A673 (cell line): ENCODE data around the gene HES5. TPM values are rescaled to one million over a fixed set of nuclear protein-coding genes. Genes with fewer than 3 reads are reported as not detected.

Experiments used
- BruUV-seq: library from RNA; stranded (reverse); fragments of 400-500 nt; replicated peaks from 2 replicates; lab custom pipeline; 2021; lab: Mats Ljungman, UMichigan
- CTCF ChIA-PET: fragments of 300-600 bp; sonication (Branson Sonifier 250); formaldehyde crosslinking; loops from one replicate; lab custom pipeline; 2022; ENCODE audit warnings: antibody characterized with exemption; lab: Charles Lee
- POLR2A ChIA-PET: fragments of 300-600 bp; sonication (Branson Sonifier 250); formaldehyde crosslinking; loops from one replicate; lab custom pipeline; 2022; ENCODE audit warnings: antibody characterized with exemption; ENCODE audit not compliant: low non-redundant PET; lab: Charles Lee
- DNase-seq: peaks from one replicate; pipeline ENCODE4 v3.0.0-alpha.2; 2015; ENCODE audit warnings: low spot score
- H3K27ac ChIP-seq: fragments of 200-600 bp; sonication (generic); 2 replicates; pipeline ENCODE4 v1.5.1; 2016; ENCODE audit warnings: mixed run types, low read depth, mild to moderate bottlenecking, mixed read lengths, antibody characterized with exemption, low read length; ENCODE audit not compliant: poor library complexity, severe bottlenecking
- H3K27me3 ChIP-seq: fragments of 200-600 bp; sonication (generic); replicated peaks from 2 replicates; pipeline ENCODE4 v1.6.1; 2017; ENCODE audit warnings: mixed run types, low read depth, mild to moderate bottlenecking, mixed read lengths, antibody characterized with exemption, low read length; ENCODE audit not compliant: insufficient read depth, poor library complexity
- H3K36me3 ChIP-seq: fragments of 200-600 bp; sonication (generic); 2 replicates; pipeline ENCODE4 v1.6.1; 2016; ENCODE audit warnings: mixed run types, mild to moderate bottlenecking, mixed read lengths, antibody characterized with exemption, low read length; ENCODE audit not compliant: insufficient read depth, poor library complexity, severe bottlenecking
- H3K4me1 ChIP-seq: fragments of 200-600 bp; sonication (generic); 2 replicates; pipeline ENCODE4 v1.6.1; 2017; ENCODE audit warnings: mixed run types, mild to moderate bottlenecking, mixed read lengths, antibody characterized with exemption, low read length; ENCODE audit not compliant: insufficient read depth, poor library complexity, severe bottlenecking
- H3K4me3 ChIP-seq: fragments of 200-600 bp; sonication (generic); 2 replicates; pipeline ENCODE4 v1.5.1; 2016; ENCODE audit warnings: low read depth, mixed run types, mild to moderate bottlenecking, mixed read lengths, low read length; ENCODE audit not compliant: poor library complexity, severe bottlenecking
- H3K9me3 ChIP-seq: fragments of 200-600 bp; sonication (generic); 2 replicates; pipeline ENCODE4 v1.6.1; 2016; ENCODE audit warnings: mixed run types, low read depth, mild to moderate bottlenecking, mixed read lengths, antibody characterized with exemption, low read length; ENCODE audit not compliant: poor library complexity, severe bottlenecking
- EZH2 ChIP-seq: fragments of 200-600 bp; sonication (generic); IDR thresholded peaks from 2 replicates; pipeline ENCODE4 v1.6.1; 2017; ENCODE audit warnings: borderline replicate concordance, low read depth, mild to moderate bottlenecking, mixed read lengths, antibody characterized with exemption, low read length; ENCODE audit not compliant: poor library complexity, severe bottlenecking
- intact Hi-C: fragments of 100-400 bp; cut with micrococcal nuclease; formaldehyde crosslinking; loops from one replicate; pipeline ENCODE4 v1.10.0; 2022; ENCODE audit not compliant: unreplicated experiment
- total RNA-seq: library from RNA; stranded (reverse); gene quantifications from 2 replicates; pipeline ENCODE4 v1.2.3, GENCODE V29; 2021
- TF ChIP-seq, protein P1 (sequence below): fragments of 300-800, 200-600 bp; sonication (generic); conservative IDR thresholded peaks from 2 replicates; pipeline ENCODE4 v1.5.1; 2017; ENCODE audit warnings: low read depth, mild to moderate bottlenecking, antibody characterized with exemption, low read length, moderate library complexity, mixed read lengths

HES5 gene
- total RNA-seq, 1 experiment from 2014 or later: not detected

DNA sequence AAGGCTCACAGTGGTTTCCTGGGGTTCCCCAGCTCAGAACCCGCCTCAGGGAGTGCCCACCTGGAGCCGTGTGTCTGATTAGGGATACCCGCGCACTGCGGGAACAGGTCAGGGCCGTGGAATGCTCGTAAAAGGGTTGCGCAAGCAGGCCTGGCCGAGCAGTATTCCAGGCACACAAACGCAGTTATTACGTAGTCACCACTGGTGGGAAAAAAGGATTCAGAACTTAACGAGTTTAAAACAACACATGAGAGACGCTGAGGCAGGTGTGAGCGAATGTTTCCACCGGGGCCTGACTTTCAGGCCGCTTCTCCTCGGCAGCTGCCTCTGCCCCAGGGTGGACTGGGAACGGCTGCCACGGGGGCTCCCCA is 35.8 kb downstream of the HES5 start:
- Histone ChIP-seq H3K9me3 (no peaks in the 10 kb centered on the region), H3K27ac (no peak overlapping the region), H3K4me3 (no peak overlapping the region), H3K4me1 (no peaks in the 10 kb centered on the region), H3K27me3 (no peaks in the 10 kb centered on the region), H3K36me3 (no peaks in the 10 kb centered on the region)
- no peak for TF ChIP-seq EZH2
- TF ChIP-seq, protein P1, sequence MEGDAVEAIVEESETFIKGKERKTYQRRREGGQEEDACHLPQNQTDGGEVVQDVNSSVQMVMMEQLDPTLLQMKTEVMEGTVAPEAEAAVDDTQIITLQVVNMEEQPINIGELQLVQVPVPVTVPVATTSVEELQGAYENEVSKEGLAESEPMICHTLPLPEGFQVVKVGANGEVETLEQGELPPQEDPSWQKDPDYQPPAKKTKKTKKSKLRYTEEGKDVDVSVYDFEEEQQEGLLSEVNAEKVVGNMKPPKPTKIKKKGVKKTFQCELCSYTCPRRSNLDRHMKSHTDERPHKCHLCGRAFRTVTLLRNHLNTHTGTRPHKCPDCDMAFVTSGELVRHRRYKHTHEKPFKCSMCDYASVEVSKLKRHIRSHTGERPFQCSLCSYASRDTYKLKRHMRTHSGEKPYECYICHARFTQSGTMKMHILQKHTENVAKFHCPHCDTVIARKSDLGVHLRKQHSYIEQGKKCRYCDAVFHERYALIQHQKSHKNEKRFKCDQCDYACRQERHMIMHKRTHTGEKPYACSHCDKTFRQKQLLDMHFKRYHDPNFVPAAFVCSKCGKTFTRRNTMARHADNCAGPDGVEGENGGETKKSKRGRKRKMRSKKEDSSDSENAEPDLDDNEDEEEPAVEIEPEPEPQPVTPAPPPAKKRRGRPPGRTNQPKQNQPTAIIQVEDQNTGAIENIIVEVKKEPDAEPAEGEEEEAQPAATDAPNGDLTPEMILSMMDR: no peak
- CTCF ChIA-PET: no interaction called here
- POLR2A ChIA-PET: no interaction called here
- BruUV-seq: no TSS peak
- intact Hi-C loops: no loop called here
- DNase-seq: no peak

DNA sequence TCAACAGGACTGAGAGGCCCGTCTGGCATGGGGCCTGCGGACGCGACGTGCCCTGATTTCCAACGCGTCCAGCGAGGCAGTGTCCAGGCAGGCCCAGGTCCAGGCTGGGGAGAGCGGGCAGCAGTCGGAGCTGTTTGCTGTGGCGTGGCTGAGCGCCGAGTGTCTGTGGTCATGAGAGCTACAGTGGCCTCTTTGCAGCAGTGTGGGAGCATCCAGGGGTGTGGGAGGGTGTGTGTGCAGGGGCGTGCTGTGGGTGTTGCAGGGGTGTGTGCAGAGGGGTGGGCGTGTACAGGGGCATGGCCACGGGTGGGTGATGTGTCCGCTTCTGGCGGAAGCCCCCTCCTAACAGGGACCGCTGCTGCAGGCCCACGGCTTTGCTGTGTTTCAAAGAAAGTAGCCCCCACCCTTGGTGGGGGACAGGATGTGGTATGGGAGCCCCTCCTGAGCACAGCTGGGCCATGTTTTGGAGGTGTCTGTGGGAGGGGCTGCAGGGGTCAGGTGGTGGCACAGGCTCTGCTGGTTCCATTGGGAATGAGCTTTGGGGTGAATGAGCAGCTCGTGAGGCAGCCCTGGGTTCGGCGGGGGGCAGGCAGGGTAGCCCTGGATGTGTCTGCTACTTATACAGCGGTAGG is 36.3 kb downstream of the HES5 start:
- no peak for DNase-seq
- CTCF ChIA-PET: no interaction called here
- BruUV-seq: no TSS peak
- Histone ChIP-seq H3K4me1 (no peaks in the 10 kb centered on the region), H3K27ac (no peak overlapping the region), H3K27me3 (no peaks in the 10 kb centered on the region), H3K9me3 (no peaks in the 10 kb centered on the region), H3K36me3 (no peaks in the 10 kb centered on the region), H3K4me3 (no peak overlapping the region)
- POLR2A ChIA-PET: no interaction called here
- TF ChIP-seq, protein P1: no peak
- TF ChIP-seq EZH2: no peak
- intact Hi-C loops: no loop called here

DNA sequence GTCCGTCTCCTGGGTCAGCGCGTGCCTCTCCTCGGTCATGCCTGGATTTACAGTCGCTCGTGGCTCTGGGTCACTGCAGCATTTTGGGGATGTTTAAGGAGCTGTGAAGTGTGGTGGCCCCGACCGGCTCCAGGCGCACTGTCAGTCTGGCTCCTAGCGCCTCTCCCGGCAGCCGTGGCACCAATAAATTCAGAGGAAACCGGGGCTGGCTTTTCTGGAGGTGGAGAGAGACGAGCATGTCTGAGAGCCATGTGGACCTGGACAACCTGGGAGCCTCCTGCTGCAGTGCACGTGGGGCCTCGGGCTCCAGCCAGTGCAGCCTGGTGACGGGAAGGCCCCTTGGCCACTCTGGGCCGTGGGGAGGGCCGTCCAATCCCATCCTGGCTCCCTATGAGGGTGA is 36.8 kb downstream of the HES5 start:
- no peaks in the 10 kb centered on the region for H3K9me3 ChIP-seq
- BruUV-seq: no TSS peak
- POLR2A ChIA-PET: no interaction called here
- H3K27me3 ChIP-seq: no peaks in the 10 kb centered on the region
- no peak overlapping the region for H3K4me3 ChIP-seq
- CTCF ChIA-PET: no interaction called here
- H3K4me1 ChIP-seq: no peaks in the 10 kb centered on the region
- no peak for TF ChIP-seq EZH2
- TF ChIP-seq, protein P1: no peak
- H3K36me3 ChIP-seq: no peaks in the 10 kb centered on the region
- no peak for DNase-seq
- intact Hi-C loops: no loop called here
- no peak overlapping the region for H3K27ac ChIP-seq
